KOPT-K1 (cell line): Measurements from ENCODE around the gene ERCC6L2.

Experiments used
- H3K27ac ChIP-seq: fragments of 200-600 bp; sonication (generic); 2 replicates; pipeline ENCODE4 v1.5.1; 2016; ENCODE audit warnings: antibody characterized with exemption, mild to moderate bottlenecking, low read depth, low read length; ENCODE audit not compliant: poor library complexity, severe bottlenecking
- H3K36me3 ChIP-seq: fragments of 200-600 bp; sonication (generic); 2 replicates; pipeline ENCODE4 v1.5.1; 2017; ENCODE audit warnings: antibody characterized with exemption, mild to moderate bottlenecking, low read length, moderate library complexity; ENCODE audit not compliant: insufficient read depth
- H3K9me3 ChIP-seq: fragments of 200-600 bp; sonication (generic); 2 replicates; pipeline ENCODE4 v1.5.1; 2017; ENCODE audit warnings: antibody characterized with exemption, low read length, mild to moderate bottlenecking; ENCODE audit not compliant: insufficient read depth, poor library complexity, severe bottlenecking

Gene ERCC6L2

DNA sequence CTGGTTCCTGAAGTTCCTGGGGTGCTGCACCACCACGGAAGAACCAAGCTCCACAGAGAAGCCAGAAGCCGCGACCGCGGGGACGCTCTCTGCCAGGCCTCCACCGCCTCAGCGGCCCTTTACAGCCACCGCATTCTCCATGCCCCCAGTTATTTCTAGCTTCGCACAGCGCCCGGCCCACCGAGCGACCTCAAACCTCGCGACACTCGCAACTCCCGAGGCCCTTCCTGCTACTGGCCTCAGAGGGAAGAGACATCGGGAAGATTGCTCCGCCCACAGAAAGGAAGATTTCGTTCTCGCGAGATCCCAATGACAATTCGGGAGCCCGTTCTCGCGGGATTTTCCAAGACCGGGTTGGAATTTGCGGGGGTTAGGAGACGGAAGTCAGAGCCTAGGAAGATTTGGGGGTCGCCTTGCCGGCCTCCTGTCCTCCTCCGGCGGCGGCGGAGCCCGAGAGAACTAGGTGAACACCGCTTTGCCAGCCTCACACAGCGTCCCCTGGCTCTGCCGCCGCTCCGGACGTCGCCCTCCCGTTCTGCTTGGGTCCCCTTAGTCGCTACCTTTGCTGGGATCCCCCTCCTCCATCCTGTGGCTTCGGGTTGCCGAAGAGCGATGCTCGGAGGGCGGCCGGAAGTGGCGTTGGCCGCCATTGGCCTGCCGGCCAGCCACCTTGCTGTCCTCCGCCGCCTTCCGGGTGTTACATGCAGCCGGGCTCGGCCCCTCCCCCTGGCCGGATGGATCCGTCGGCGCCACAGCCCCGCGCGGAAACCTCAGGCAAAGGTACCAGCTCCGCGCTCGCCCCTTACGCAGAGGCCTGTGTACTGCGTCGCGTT is at the start of gene ERCC6L2:
Gene ERCC6L2, plus strand, starts transcription at position 387 of the 833 bp plus-strand sequence. Its CDS starts 348 bp downstream, at position 735.
- H3K9me3 ChIP-seq, result no peaks in the 10 kb centered on the region
- H3K27ac ChIP-seq, result no peak within 1 kb of the TSS
- H3K36me3 ChIP-seq, result no peaks in the 10 kb centered on the region

DNA sequence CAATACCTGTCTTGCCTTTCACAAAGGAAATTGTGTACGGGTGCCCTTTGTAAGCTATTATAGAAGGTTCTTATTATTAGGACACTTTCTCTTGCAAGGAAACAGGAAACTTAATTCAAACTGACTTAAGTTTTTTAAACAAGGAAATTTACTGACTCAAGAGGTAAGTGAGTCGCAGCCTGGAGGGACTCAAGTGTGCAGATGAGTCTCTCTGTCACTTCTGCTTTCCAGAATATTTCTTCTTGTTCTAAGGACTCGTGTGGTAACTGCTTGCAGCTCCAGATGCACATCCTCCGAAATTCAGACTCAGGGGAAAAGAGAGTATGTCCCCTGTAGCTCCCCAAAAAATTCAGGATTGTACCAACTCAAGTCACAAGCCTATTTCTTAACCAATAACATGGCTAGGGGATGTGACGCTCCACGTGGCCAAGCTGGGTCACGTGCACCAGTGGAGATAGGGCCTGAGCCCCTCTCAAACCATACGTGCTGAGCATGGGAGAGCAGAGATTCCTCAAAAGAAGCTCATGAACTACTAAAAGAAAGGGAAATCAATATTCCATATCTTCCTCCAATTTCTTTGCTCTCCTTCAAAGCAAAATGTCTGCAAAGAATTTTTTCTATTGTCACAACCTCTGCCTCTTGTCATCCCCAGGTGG is 49.2 kb upstream of the ERCC6L2 start:
- H3K9me3 ChIP-seq, result no peaks in the 10 kb centered on the region
- no peak overlapping the region for H3K27ac ChIP-seq
- no peaks in the 10 kb centered on the region for H3K36me3 ChIP-seq

DNA sequence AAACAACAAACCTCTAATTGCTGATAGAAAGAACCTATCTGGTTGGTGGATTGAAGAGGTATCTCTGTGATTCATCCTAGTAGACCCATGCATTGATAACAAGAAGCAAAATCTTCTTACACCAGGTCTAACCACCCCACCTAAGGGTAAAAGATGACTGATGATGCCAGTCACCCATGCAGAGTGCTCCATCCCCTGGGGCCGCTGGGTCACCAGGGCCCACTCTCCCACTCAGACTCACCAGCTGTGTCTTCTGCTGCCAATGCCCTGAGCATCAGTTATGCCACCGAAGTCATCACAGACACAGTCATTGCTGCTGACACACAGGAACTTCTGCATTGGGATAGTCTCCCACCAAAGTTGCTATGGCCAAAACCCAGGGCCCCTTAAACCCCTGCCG is 44.7 kb upstream of the ERCC6L2 start:
- Histone ChIP-seq H3K27ac (no peak overlapping the region), H3K36me3 (no peaks in the 10 kb centered on the region), H3K9me3 (no peaks in the 10 kb centered on the region)

GRCh38 chr9:95831810-95832209 is 43.7 kb upstream of the ERCC6L2 start:
- Histone ChIP-seq H3K36me3 (no peaks in the 10 kb centered on the region), H3K27ac (no peak overlapping the region), H3K9me3 (no peaks in the 10 kb centered on the region)

GRCh38 chr9:95833546-95834178 is 41.8 kb upstream of the ERCC6L2 start:
- H3K9me3 ChIP-seq, result no peaks in the 10 kb centered on the region
- no peaks in the 10 kb centered on the region for H3K36me3 ChIP-seq
- H3K27ac ChIP-seq, result no peak overlapping the region

- no peaks in the 10 kb centered on the region for H3K9me3 ChIP-seq
- no peak overlapping the region for H3K27ac ChIP-seq
- no peaks in the 10 kb centered on the region for H3K36me3 ChIP-seq
Measured at GRCh38 chr9:95834281-95834907, 41.1 kb upstream of the ERCC6L2 start.

- no peaks in the 10 kb centered on the region for H3K9me3 ChIP-seq
- H3K36me3 ChIP-seq, result no peaks in the 10 kb centered on the region
- no peak overlapping the region for H3K27ac ChIP-seq
Measured at GRCh38 chr9:95835393-95835792, 40.1 kb upstream of the ERCC6L2 start.

- H3K9me3 ChIP-seq, result no peaks in the 10 kb centered on the region
- H3K27ac ChIP-seq, result no peak overlapping the region
- H3K36me3 ChIP-seq, result no peaks in the 10 kb centered on the region
Measured at GRCh38 chr9:95836072-95836471, 39.4 kb upstream of the ERCC6L2 start.

DNA sequence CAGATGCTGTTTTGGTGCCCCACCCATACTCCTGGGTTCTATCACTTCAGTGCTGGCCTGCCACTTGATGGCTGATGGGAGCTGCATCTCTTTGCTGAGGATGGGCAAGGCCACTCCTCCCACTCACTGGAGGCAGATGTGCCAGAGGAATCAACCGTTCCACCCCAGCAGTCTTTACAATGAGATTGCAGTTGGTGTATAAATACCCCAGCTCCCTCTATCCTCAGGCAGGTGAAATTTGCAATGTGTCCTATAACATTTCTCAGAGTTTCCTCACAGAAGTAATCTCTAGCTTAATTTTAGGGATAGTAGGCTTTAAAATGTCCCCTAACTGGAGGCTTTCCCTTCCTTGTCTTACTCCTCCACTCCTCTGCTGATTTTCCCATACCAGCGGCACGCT is 36.5 kb upstream of the ERCC6L2 start:
- no peaks in the 10 kb centered on the region for H3K36me3 ChIP-seq

DNA sequence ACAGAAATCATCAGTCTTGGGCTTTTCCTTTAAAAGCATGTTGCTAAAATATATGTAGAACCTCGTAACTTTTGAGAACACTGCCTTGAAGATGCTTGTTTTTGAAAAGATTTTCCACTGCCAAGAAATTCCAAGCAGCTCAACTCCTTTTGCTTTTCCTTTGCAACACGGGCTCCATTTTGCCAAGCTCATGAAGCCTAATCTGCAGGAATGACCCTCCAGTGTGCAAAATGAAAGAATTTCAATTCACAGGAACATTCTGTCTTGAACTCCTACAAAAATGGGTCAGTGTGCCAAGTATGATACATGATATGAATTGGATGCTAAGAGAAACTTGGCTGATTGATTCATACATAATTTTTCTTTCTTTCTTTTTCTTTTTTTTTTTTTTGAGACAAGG is 35.4 kb upstream of the ERCC6L2 start:
- Histone ChIP-seq H3K36me3 (no peaks in the 10 kb centered on the region), H3K9me3 (no peaks in the 10 kb centered on the region), H3K27ac (no peak overlapping the region)

More for the DNA sequence above, 36.5 kb upstream of the ERCC6L2 start:
- no peak overlapping the region for H3K27ac ChIP-seq
- H3K9me3 ChIP-seq, result no peaks in the 10 kb centered on the region

DNA sequence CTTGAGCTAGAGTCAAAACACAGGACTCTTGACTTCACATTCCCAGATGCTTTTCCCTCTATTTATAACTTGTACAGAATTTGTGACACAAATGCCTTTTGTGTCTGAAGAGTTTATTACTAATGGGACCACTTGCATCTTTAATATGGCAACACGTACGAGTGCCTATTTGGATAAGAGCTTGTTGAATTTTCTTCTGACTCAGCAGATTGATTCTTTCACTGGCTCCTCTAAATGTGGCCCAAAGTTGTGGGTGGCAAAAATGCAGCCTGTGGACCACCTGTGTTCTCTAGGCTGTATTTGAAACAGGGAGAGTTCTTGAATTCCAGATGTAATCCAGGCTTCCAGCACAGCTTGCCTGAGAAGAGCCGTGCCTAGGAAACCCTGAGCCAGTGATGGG is 34.1 kb upstream of the ERCC6L2 start:
- Histone ChIP-seq H3K36me3 (no peaks in the 10 kb centered on the region), H3K9me3 (no peaks in the 10 kb centered on the region), H3K27ac (no peak overlapping the region)

GRCh38 chr9:95845751-95846150 is 29.7 kb upstream of the ERCC6L2 start:
- H3K27ac ChIP-seq, result no peak overlapping the region
- peaks cover 14% of the 10 kb centered on the region for H3K9me3 ChIP-seq
- no peaks in the 10 kb centered on the region; the same call in 1 of the 2 replicates for H3K36me3 ChIP-seq

GRCh38 chr9:95848764-95849163 is 26.7 kb upstream of the ERCC6L2 start:
- Histone ChIP-seq H3K27ac (no peak overlapping the region), H3K36me3 (no peaks in the 10 kb centered on the region; the same call in 1 of the 2 replicates)

DNA sequence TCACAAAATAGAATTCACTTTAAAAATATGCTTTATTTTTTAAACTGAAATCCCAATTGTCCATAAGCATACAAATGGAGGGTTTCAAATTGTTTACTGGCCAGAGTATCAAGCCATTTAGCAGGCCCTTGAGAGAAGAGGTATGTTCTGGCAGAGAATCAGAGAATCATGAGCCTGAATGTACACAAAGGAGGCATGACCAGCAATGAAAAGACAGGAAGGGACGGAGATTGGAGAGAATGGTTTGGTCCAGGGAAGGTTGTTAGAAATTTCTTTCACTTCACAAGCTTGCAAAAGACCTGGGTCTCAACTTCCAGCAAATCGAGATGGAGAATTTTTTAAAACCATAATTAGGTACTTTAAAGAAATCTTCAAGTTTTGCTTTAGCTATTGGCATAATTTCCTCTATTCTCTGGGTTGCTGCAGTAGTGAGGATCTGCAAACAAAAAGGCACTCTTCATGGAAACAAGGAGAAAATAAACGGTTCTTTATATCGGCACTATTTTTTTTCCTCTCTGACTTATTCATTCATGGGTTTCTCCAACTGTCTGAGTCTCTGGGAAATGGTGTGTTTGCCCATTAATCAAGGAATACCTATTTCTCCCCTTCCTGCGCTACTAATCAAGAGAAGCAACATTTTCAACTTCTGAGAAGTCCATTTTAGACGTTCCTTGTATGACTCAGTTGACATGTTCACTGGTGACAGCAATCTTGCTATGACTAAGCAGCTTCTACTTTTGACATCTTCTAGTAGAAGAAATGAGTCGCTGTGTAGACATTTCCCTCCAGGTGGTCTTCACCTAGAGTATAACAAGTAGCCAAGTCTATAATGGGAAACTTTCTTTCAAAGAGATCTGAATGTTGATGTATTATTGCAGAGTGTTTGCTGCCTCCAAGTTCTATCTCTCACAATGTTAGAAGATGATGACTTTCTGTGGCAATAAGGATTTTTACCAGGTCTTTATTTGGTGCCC is 23.1 kb upstream of the ERCC6L2 start:
- Histone ChIP-seq H3K27ac (no peak overlapping the region), H3K36me3 (no peaks in the 10 kb centered on the region; the same call in 1 of the 2 replicates), H3K9me3 (peaks cover 11% of the 10 kb centered on the region)

More at GRCh38 chr9:95848764-95849163, 26.7 kb upstream of the ERCC6L2 start:
- H3K9me3 ChIP-seq, result peaks cover 14% of the 10 kb centered on the region
